Esophagus squamous epithelium (tissue), 5 donors: ENCODE data around the gene MYO18B. TPM values are rescaled to one million over a fixed set of nuclear protein-coding genes. Genes with fewer than 3 reads are reported as not detected.

Experiments used
- DNase-seq: peaks from one replicate; lab custom pipeline; 2025; lab: John Stamatoyannopoulos, UW
- H3K27ac ChIP-seq, 4 donors: fragments of 200-600 bp; sonication (generic); one replicate each; pipeline ENCODE4 v1.5.1; 2016 to 2019; ENCODE audit warnings: mild to moderate bottlenecking in 1 of 4
- H3K27me3 ChIP-seq, 4 donors: fragments of 200-600 bp; sonication (generic); 1 replicate in 3 of 4; 2 replicates in 1 of 4; pipeline versions ENCODE4 v1.5.1 to v1.6.0; 2017 to 2021; ENCODE audit warnings: antibody characterized with exemption in 1 of 4
- H3K36me3 ChIP-seq, 3 donors: fragments of 200-600 bp; sonication (generic); one replicate each; pipeline ENCODE4 v1.5.1; 2016 to 2019
- H3K4me1 ChIP-seq, 3 donors: fragments of 200-600 bp; sonication (generic); one replicate each; pipeline ENCODE4 v1.5.1; 2017 to 2019
- H3K4me3 ChIP-seq, 4 donors: fragments of 200-600 bp; sonication (generic); 1 replicate in 3 of 4; 2 replicates in 1 of 4; pipeline ENCODE4 v1.5.1; 2016 to 2019; ENCODE audit warnings: mild to moderate bottlenecking in 2 of 4, moderate library complexity in 1 of 4
- H3K9me3 ChIP-seq, 3 donors: fragments of 200-600 bp; sonication (generic); one replicate each; pipeline ENCODE4 v1.5.1; 2016 to 2019
- CTCF ChIP-seq, 6 experiments: fragments of 450-650 bp in 4 of 6; fragments of 200-600 bp in 2 of 6; sonication (generic) in 2 of 6; IDR thresholded peaks; one replicate each; pipeline ENCODE4 v1.5.1; 2016 to 2019; ENCODE audit warnings: antibody characterized with exemption in 6 of 6, mild to moderate bottlenecking in 4 of 6, moderate library complexity in 4 of 6
- POLR2A ChIP-seq, 4 donors: fragments of 450-650 bp; IDR thresholded peaks; one replicate each; pipeline ENCODE4 v1.6.1; 2017; ENCODE audit warnings: antibody characterized with exemption in 4 of 4, mild to moderate bottlenecking in 4 of 4, moderate library complexity in 3 of 4
- WGBS, 2 donors: methylation state at CpG; one replicate each; pipeline ENCODE4 v1.1.5; 2018; 5-methylcytosine and 5-hydroxymethylcytosine counted together
- intact Hi-C: fragments of 100-400 bp; cut with DNase I; formaldehyde crosslinking; loops from one replicate; pipeline ENCODE4 v1.15.0; 2022
- total RNA-seq, 4 donors: library from RNA; depleted of rRNA; stranded (reverse); fragments of >200 nt; gene quantifications; one replicate each; pipeline ENCODE4 v1.1.0, GENCODE V29; 2016
- donor health status: DM: yes; HTN: yes; CAD: no.

MYO18B gene
- total RNA-seq, 4 donors from 2014 or later = 0.06 to 2.5 (median 0.17) TPM

GRCh38 chr22:25783856-25784255 lies 41.9 kb downstream of the MYO18B start:
- intact Hi-C loops = no loop called here
- no peak for DNase-seq
- 63% methylated on average over 3 of the region's 3 CpGs for WGBS, 2 donors
- TF ChIP-seq CTCF (IDR thresholded peaks at IDR 0.05) (no peak), POLR2A (IDR thresholded peaks at IDR 0.05) (no peak)
- Histone ChIP-seq H3K27me3 (peaks cover 0 to 23% (median 0%) of the 10 kb centered on the region in 4 donors), H3K36me3 (no peaks in the 10 kb centered on the region), H3K27ac (no peak overlapping the region), H3K4me1 (no peaks in the 10 kb centered on the region), H3K4me3 (no peak overlapping the region), H3K9me3 (no peaks in the 10 kb centered on the region)

DNA sequence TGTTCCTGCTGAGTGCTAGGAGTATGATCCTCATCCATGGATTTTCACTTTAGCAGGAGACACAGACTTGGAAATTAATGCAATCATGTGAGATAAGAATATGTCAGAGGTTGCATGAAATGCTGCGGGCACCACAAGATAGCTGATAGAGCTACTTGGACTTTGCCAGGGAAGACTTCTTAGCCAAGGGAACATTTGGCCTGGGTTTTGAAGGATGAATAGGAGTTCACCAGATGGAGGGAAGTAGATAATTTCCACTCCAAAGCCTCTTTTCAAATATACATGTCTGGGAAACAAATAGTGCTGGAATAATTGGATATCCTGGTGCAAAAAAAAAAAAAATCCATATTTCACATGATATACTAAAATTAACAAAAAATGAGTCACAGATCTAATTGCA lies 44.2 kb downstream of the MYO18B start:
- WGBS, 2 donors = 92 to 100% methylated on average over 1 of the region's 1 CpG
- no peak overlapping the region for H3K4me3 ChIP-seq
- DNase-seq = no peak
- intact Hi-C loops = no loop called here
- H3K27ac ChIP-seq = no peak overlapping the region
- H3K27me3 ChIP-seq = peaks cover 0 to 13% (median 0%) of the 10 kb centered on the region in 4 donors
- TF ChIP-seq CTCF (IDR thresholded peaks at IDR 0.05) (no peak), POLR2A (IDR thresholded peaks at IDR 0.05) (no peak)
- H3K4me1 ChIP-seq = no peaks in the 10 kb centered on the region
- H3K36me3 ChIP-seq = no peaks in the 10 kb centered on the region
- no peaks in the 10 kb centered on the region for H3K9me3 ChIP-seq

DNA sequence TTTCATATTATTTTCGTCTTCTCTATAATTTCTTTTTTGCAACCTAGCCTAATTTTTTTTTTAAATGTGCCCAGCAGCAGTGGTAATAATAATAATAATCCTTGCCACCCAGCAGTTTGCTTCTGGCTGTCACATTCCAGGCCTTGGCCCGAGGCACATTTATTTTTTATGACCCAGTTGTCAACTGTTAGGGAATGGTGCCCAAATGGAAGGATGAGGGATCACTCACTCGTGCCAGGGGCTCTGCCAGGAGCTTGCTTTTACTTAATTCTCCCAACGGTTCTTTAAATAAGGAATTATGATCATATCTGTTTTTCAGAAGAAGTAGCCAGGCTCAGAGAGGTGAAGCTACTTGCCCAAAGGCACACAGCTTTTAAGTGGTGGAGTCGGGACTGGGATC lies 49.6 kb downstream of the MYO18B start:
- 33 to 41% methylated on average over 5 of the region's 5 CpGs for WGBS, 2 donors
- intact Hi-C loops = no loop called here
- no peak for DNase-seq
- Histone ChIP-seq H3K9me3 (no peaks in the 10 kb centered on the region), H3K27me3 (no peaks in the 10 kb centered on the region), H3K27ac (no peak overlapping the region), H3K36me3 (no peaks in the 10 kb centered on the region), H3K4me1 (no peaks in the 10 kb centered on the region), H3K4me3 (no peak overlapping the region)
- TF ChIP-seq POLR2A (IDR thresholded peaks at IDR 0.05) (no peak), CTCF (IDR thresholded peaks at IDR 0.05) (no peak)

DNA sequence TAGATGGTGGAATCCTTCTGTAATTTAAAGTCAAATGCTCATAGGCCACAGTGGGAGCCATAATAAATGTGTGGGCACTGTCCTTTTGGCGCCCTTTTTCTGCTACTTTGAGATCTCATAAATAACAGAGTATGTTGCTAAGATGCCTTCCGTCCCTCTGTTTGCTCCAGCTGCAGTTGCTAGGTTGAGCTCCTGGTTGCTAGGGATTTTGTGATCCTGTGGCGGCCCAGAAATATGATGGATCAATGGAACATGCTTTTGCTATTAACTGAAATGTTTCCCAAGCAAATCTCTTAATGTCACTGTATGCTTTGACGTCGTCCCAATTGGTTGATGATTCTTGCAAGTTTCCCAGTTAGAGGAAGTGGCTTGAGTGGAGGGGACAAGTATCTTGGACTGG lies 53.5 kb downstream of the MYO18B start:
- intact Hi-C loops = no loop called here
- 48 to 57% methylated on average over 4 to 5 of the region's 5 CpGs for WGBS, 2 donors
- DNase-seq = no peak

More for the DNA sequence above, 53.5 kb downstream of the MYO18B start:
- no peak for TF ChIP-seq POLR2A (IDR thresholded peaks at IDR 0.05)
- TF ChIP-seq CTCF (IDR thresholded peaks at IDR 0.05) = no peak
- Histone ChIP-seq H3K27ac (no peak overlapping the region), H3K4me3 (no peak overlapping the region), H3K36me3 (no peaks in the 10 kb centered on the region), H3K27me3 (peaks cover 0 to 10% (median 0%) of the 10 kb centered on the region in 4 donors), H3K4me1 (no peaks in the 10 kb centered on the region), H3K9me3 (no peaks in the 10 kb centered on the region)
